ENCODE data around the gene TMEM255A.

Gene TMEM255A

DNA sequence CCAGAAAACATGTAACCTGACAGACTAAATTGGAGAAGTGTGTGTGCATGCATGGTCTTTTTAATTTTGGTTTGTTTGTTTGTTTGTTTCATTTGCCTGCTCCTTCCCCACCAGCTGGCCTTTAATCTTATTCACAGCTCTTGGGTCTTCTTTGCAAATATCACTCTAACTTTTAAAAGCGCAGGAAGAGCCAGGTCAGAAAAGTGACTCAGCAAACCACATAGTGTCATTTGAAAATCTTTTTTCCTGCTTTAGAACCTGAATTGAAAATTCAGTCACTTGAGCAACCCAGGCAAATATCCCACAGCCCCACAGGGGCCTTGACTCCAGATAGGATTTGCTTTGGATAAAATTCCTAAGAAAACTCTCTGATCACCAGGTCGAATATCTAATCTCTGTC lies 4.6 kb downstream of the TMEM255A start:
- H3K27ac ChIP-seq (ENCODE audit: low read length), result no peak overlapping the region
- H3K27me3 ChIP-seq (ENCODE audit: control insufficient read depth in 1 of 2, insufficient read depth in 2 of 2, low read length in 2 of 2), result peaks cover 33 to 38% of the 10 kb centered on the region in 2 donors
- no peaks in the 10 kb centered on the region for H3K36me3 ChIP-seq (ENCODE audit: control insufficient read depth in 2 of 2, insufficient read depth in 2 of 2, low read length in 2 of 2)
- H3K4me1 ChIP-seq (ENCODE audit: control insufficient read depth, insufficient read depth, low read length), result peaks cover 14% of the 10 kb centered on the region
- no peak overlapping the region for H3K9ac ChIP-seq (ENCODE audit: low read length in 2 of 2)
- H3K4me3 ChIP-seq (ENCODE audit: low read length in 2 of 2), result no peak overlapping the region
- no peaks in the 10 kb centered on the region for H3K9me3 ChIP-seq (ENCODE audit: control insufficient read depth in 2 of 2, low read length in 2 of 2)

DNA sequence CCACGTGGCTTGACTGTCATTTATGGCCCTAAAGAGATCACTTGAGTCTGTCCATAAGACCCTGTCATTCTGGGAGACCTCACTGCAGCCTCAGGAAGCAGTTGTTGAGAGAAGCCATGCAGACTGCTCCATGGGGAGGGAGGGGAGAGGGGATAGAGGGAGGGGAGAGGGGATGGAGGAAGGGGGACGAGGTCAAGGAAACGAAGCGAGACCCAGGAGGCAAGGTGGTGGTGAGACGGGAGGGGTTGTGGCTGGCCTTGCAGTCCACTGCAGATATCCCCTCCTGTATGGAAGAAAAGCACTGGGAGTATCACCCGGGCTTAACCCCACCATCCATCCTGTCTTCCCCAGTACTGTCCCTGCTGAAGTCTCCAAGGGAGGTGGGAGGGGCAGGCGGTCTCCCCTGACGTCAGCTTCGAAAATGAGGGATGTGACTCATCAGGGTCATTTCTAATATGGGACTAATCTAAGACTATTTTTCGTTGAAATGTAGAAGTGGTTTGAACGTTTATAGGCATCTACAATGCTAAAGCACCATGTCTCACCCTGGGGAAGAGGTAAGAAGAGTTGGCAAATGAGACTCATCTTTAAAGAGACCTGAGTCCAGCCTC lies 5.6 kb downstream of the TMEM255A start:
- H3K27me3 ChIP-seq (ENCODE audit: control insufficient read depth in 1 of 2, insufficient read depth in 2 of 2, low read length in 2 of 2), result peaks cover 26 to 32% of the 10 kb centered on the region in 2 donors
- H3K4me3 ChIP-seq (ENCODE audit: low read length in 2 of 2), result no peak overlapping the region
- no peak overlapping the region for H3K9ac ChIP-seq (ENCODE audit: low read length in 2 of 2)
- H3K27ac ChIP-seq (ENCODE audit: low read length), result no peak overlapping the region
- peaks cover 10% of the 10 kb centered on the region for H3K4me1 ChIP-seq (ENCODE audit: control insufficient read depth, insufficient read depth, low read length)
- no peaks in the 10 kb centered on the region for H3K36me3 ChIP-seq (ENCODE audit: control insufficient read depth in 2 of 2, insufficient read depth in 2 of 2, low read length in 2 of 2)
- no peaks in the 10 kb centered on the region for H3K9me3 ChIP-seq (ENCODE audit: control insufficient read depth in 2 of 2, low read length in 2 of 2)

DNA sequence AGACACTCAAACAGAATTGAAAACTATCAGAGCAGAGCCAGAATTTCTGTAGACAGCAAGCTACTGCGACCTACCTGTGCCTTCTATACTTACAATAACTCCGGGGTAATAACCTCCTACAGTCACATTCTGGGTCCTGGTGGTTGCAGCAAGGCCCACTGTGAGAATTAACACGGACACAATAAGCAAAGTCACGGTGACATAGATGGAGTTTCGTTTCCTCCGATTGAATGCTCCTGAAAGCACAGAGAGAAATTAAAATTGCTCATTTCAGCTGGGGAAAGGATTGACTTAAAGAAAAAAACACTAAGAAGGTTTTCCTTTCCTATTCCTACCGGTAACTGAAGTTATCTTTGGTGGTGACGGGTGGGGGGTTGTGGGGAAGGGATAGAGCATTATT lies 7.0 kb downstream of the TMEM255A start:
- no peaks in the 10 kb centered on the region for H3K9me3 ChIP-seq (ENCODE audit: control insufficient read depth in 2 of 2, low read length in 2 of 2)
- H3K27me3 ChIP-seq (ENCODE audit: control insufficient read depth in 1 of 2, insufficient read depth in 2 of 2, low read length in 2 of 2), result peaks cover 18 to 28% of the 10 kb centered on the region in 2 donors
- no peak overlapping the region for H3K4me3 ChIP-seq (ENCODE audit: low read length in 2 of 2)
- no peak overlapping the region for H3K27ac ChIP-seq (ENCODE audit: low read length)
- H3K36me3 ChIP-seq (ENCODE audit: control insufficient read depth in 2 of 2, insufficient read depth in 2 of 2, low read length in 2 of 2), result no peaks in the 10 kb centered on the region
- peaks cover 5% of the 10 kb centered on the region for H3K4me1 ChIP-seq (ENCODE audit: control insufficient read depth, insufficient read depth, low read length)
- H3K9ac ChIP-seq (ENCODE audit: low read length in 2 of 2), result no peak overlapping the region

DNA sequence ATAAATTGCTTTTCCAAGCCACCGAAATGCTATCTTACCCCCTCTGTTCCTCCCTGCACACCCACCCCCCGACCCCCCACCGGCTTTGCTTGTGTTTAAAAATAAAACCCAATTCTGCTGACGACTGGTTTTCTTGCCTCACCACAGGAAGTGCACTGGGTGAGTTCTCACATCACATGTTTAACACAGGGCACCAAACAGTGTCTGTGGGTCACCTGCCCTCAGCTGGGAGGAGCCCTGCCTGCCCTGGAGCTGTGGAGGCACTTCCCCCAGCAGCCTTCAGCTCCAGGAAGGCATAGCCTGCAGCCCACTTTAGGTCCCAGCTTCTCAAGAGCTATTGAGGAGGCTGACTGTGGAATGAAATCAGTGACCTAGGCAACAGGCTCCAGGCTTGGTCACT lies 8.8 kb downstream of the TMEM255A start:
- H3K9ac ChIP-seq (ENCODE audit: low read length in 2 of 2), result no peak overlapping the region
- no peaks in the 10 kb centered on the region for H3K4me1 ChIP-seq (ENCODE audit: control insufficient read depth, insufficient read depth, low read length)
- peaks cover 0 to 16% of the 10 kb centered on the region in 2 donors for H3K27me3 ChIP-seq (ENCODE audit: control insufficient read depth in 1 of 2, insufficient read depth in 2 of 2, low read length in 2 of 2)
- H3K4me3 ChIP-seq (ENCODE audit: low read length in 2 of 2), result no peak overlapping the region
- no peaks in the 10 kb centered on the region for H3K36me3 ChIP-seq (ENCODE audit: control insufficient read depth in 2 of 2, insufficient read depth in 2 of 2, low read length in 2 of 2)
- H3K9me3 ChIP-seq (ENCODE audit: control insufficient read depth in 2 of 2, low read length in 2 of 2), result no peaks in the 10 kb centered on the region
- no peak overlapping the region for H3K27ac ChIP-seq (ENCODE audit: low read length)

DNA sequence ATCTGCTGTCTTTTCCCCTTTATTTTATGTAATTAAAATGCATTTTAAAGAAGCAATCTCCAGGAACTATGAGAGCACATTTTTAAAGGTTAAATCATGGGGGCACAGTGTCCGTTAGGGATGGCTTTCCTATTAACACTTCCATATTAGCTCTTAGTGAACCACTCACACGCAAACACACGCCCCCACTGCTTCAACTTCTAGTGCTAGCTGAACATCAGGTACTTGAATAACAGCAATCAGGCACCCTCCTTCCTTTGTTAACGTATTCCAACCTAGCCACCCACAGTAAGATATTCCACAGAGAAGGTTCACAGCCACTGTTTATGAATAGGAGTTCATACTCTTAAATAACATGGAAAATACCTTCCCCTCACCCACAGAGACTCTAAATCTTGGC lies 9.3 kb downstream of the TMEM255A start:
- Histone ChIP-seq H3K27me3 (ENCODE audit: control insufficient read depth in 1 of 2, insufficient read depth in 2 of 2, low read length in 2 of 2) (peaks cover 0 to 16% of the 10 kb centered on the region in 2 donors), H3K4me1 (ENCODE audit: control insufficient read depth, insufficient read depth, low read length) (no peaks in the 10 kb centered on the region), H3K9ac (ENCODE audit: low read length in 2 of 2) (no peak overlapping the region), H3K4me3 (ENCODE audit: low read length in 2 of 2) (no peak overlapping the region), H3K9me3 (ENCODE audit: control insufficient read depth in 2 of 2, low read length in 2 of 2) (no peaks in the 10 kb centered on the region), H3K36me3 (ENCODE audit: control insufficient read depth in 2 of 2, insufficient read depth in 2 of 2, low read length in 2 of 2) (no peaks in the 10 kb centered on the region), H3K27ac (ENCODE audit: low read length) (no peak overlapping the region)

DNA sequence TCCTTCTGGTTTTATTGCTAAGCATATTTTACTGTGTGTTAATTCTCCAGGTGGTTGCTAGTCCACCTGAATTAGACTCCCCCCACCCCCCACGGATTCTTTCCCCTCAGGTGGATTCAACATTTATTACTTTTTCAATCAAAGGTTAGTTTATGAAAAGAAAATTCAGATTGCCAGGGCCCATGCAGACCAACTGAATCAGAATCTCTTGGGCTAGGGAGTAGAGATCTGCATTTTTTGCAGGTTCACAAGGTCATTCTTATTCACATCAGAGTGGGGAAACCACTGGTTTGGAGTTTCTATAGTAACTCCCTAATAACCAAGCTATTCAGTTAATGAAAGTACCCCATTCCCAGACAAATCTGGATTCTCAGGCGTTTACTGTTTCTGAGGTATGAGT lies 9.8 kb downstream of the TMEM255A start:
- Histone ChIP-seq H3K27ac (ENCODE audit: low read length) (no peak overlapping the region), H3K4me1 (ENCODE audit: control insufficient read depth, insufficient read depth, low read length) (no peaks in the 10 kb centered on the region), H3K36me3 (ENCODE audit: control insufficient read depth in 2 of 2, insufficient read depth in 2 of 2, low read length in 2 of 2) (no peaks in the 10 kb centered on the region), H3K9me3 (ENCODE audit: control insufficient read depth in 2 of 2, low read length in 2 of 2) (no peaks in the 10 kb centered on the region), H3K4me3 (ENCODE audit: low read length in 2 of 2) (no peak overlapping the region), H3K27me3 (ENCODE audit: control insufficient read depth in 1 of 2, insufficient read depth in 2 of 2, low read length in 2 of 2) (peaks cover 0 to 13% of the 10 kb centered on the region in 2 donors), H3K9ac (ENCODE audit: low read length in 2 of 2) (no peak overlapping the region)

DNA sequence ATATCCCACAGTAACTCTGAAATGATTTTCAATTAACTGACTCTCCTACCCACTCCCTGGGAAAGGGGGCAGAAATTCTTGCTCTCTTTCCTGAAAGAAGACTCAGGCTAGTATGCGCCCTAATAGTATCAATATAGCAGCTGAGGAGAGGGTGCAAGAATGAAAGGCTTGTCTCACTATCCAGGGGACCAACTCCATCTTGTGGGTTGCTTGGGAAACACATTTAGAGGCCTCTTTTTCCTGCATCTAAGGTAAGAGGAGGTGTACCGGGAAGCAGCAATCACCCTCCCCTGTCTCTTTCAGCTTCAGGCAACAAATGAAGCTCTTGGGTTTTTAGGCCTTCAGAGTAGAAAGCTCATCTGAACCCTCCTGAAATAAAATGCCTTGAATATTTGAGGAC lies 11.3 kb downstream of the TMEM255A start:
- Histone ChIP-seq H3K36me3 (ENCODE audit: control insufficient read depth in 2 of 2, insufficient read depth in 2 of 2, low read length in 2 of 2) (no peaks in the 10 kb centered on the region), H3K4me3 (ENCODE audit: low read length in 2 of 2) (no peak overlapping the region), H3K4me1 (ENCODE audit: control insufficient read depth, insufficient read depth, low read length) (no peaks in the 10 kb centered on the region), H3K27me3 (ENCODE audit: control insufficient read depth in 1 of 2, insufficient read depth in 2 of 2, low read length in 2 of 2) (peaks cover 0 to 7% of the 10 kb centered on the region in 2 donors), H3K27ac (ENCODE audit: low read length) (no peak overlapping the region), H3K9ac (ENCODE audit: low read length in 2 of 2) (no peak overlapping the region), H3K9me3 (ENCODE audit: control insufficient read depth in 2 of 2, low read length in 2 of 2) (no peaks in the 10 kb centered on the region)

DNA sequence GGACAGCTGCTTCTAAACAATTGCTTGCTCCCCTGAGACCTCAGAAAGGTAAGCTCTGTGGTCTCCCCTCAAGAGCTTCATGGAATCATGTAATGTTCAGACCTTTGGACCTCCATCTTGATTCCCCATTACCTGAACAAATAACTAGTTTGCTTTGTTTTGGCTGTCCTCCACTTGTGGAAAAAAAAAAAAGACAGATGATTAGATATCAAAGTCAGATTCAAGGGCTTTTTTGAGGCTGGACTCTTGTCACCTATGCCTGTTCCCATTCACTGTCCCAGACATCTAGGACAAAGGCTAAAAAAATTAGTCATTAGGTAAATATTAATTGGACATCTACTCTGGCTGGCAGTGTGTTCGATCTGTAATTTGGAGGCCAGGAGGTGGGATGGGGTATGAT lies 13.3 kb downstream of the TMEM255A start:
- no peaks in the 10 kb centered on the region for H3K36me3 ChIP-seq (ENCODE audit: control insufficient read depth in 2 of 2, insufficient read depth in 2 of 2, low read length in 2 of 2)
- H3K27me3 ChIP-seq (ENCODE audit: control insufficient read depth in 1 of 2, insufficient read depth in 2 of 2, low read length in 2 of 2), result peaks cover 0 to 2% of the 10 kb centered on the region in 2 donors
- no peak overlapping the region for H3K4me3 ChIP-seq (ENCODE audit: low read length in 2 of 2)
- no peak overlapping the region for H3K27ac ChIP-seq (ENCODE audit: low read length)
- H3K9me3 ChIP-seq (ENCODE audit: control insufficient read depth in 2 of 2, low read length in 2 of 2), result no peaks in the 10 kb centered on the region
- no peaks in the 10 kb centered on the region for H3K4me1 ChIP-seq (ENCODE audit: control insufficient read depth, insufficient read depth, low read length)
- no peak overlapping the region for H3K9ac ChIP-seq (ENCODE audit: low read length in 2 of 2)

DNA sequence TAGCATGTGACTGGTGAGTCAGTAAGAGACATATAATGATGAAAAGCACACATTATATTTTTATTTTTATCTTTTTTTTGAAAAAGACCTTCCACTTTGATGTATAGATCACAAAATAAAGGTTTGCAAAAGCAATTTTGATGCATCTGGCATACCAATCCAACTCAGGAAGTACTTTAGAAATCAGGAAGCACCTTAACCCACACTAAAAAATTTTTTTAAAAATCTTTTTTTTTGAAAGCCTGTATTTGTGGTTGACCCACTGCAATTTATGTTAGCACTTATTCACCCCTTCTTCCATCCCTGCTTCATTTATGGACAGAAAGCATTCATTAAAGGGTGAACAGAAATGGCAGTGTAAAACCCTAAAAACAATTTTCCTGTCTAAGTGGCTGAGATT lies 16.6 kb downstream of the TMEM255A start:
- H3K36me3 ChIP-seq (ENCODE audit: control insufficient read depth in 2 of 2, insufficient read depth in 2 of 2, low read length in 2 of 2), result no peaks in the 10 kb centered on the region
- no peak overlapping the region for H3K9ac ChIP-seq (ENCODE audit: low read length in 2 of 2)
- H3K9me3 ChIP-seq (ENCODE audit: control insufficient read depth in 2 of 2, low read length in 2 of 2), result no peaks in the 10 kb centered on the region
- H3K27ac ChIP-seq (ENCODE audit: low read length), result no peak overlapping the region
- no peaks in the 10 kb centered on the region for H3K4me1 ChIP-seq (ENCODE audit: control insufficient read depth, insufficient read depth, low read length)
- H3K4me3 ChIP-seq (ENCODE audit: low read length in 2 of 2), result no peak overlapping the region
- peaks cover 0 to 9% of the 10 kb centered on the region in 2 donors for H3K27me3 ChIP-seq (ENCODE audit: control insufficient read depth in 1 of 2, insufficient read depth in 2 of 2, low read length in 2 of 2)

DNA sequence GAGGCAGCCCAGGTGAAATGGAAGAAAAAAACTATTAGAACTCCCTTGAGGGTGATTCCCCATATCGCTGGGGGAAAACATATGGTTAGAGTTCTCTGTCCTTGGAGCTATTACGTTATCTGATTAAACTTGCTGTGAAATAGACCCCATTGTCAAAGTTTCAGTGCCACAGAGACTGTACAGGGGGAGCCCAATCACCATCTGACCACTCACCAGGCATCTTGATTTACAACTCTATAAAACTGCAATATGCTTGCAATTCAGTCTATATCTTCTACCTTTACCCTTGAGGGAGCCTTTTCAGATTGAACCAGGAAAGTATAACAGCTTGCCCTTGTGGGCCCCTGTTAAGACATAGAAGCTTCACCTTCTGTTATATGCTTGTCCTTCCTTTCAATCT lies 18.2 kb downstream of the TMEM255A start:
- H3K4me3 ChIP-seq (ENCODE audit: low read length in 2 of 2), result no peak overlapping the region
- no peaks in the 10 kb centered on the region for H3K9me3 ChIP-seq (ENCODE audit: control insufficient read depth in 2 of 2, low read length in 2 of 2)
- no peaks in the 10 kb centered on the region for H3K4me1 ChIP-seq (ENCODE audit: control insufficient read depth, insufficient read depth, low read length)
- no peaks in the 10 kb centered on the region for H3K36me3 ChIP-seq (ENCODE audit: control insufficient read depth in 2 of 2, insufficient read depth in 2 of 2, low read length in 2 of 2)
- H3K27ac ChIP-seq (ENCODE audit: low read length), result no peak overlapping the region
- peaks cover 0 to 8% of the 10 kb centered on the region in 2 donors for H3K27me3 ChIP-seq (ENCODE audit: control insufficient read depth in 1 of 2, insufficient read depth in 2 of 2, low read length in 2 of 2)
- H3K9ac ChIP-seq (ENCODE audit: low read length in 2 of 2), result no peak overlapping the region

DNA sequence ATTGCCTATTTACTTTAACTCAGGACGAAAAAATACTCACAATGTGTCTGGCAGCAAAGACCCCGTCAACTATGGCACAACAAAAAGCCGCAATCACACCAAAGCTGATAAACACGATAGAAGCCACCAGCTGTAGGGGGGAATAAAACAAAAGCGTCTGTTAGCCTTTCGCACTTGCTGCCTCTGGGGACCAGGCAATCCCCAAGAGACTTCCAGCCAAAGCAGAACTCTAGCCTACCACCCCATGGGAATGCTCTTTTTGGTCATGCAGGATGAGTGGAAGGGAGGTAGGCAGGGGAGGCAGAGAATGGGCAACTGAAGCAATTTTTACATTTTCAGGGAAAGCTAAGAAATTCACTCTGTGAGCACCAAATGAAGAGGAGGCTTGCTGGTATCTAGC lies 20.1 kb downstream of the TMEM255A start:
- Histone ChIP-seq H3K36me3 (ENCODE audit: control insufficient read depth in 2 of 2, insufficient read depth in 2 of 2, low read length in 2 of 2) (no peaks in the 10 kb centered on the region), H3K9me3 (ENCODE audit: control insufficient read depth in 2 of 2, low read length in 2 of 2) (no peaks in the 10 kb centered on the region), H3K27ac (ENCODE audit: low read length) (no peak overlapping the region), H3K9ac (ENCODE audit: low read length in 2 of 2) (no peak overlapping the region), H3K27me3 (ENCODE audit: control insufficient read depth in 1 of 2, insufficient read depth in 2 of 2, low read length in 2 of 2) (peaks cover 0 to 7% of the 10 kb centered on the region in 2 donors), H3K4me1 (ENCODE audit: control insufficient read depth, insufficient read depth, low read length) (no peaks in the 10 kb centered on the region), H3K4me3 (ENCODE audit: low read length in 2 of 2) (no peak overlapping the region)
